NCI-H187 (cell line): ENCODE measurements around the gene ITPRIPL1.

Experiments used
- DNase-seq, 2 experiments: peaks; one replicate each; lab custom pipeline; 2025; lab: John Stamatoyannopoulos, UW

The ITPRIPL1 gene

DNA sequence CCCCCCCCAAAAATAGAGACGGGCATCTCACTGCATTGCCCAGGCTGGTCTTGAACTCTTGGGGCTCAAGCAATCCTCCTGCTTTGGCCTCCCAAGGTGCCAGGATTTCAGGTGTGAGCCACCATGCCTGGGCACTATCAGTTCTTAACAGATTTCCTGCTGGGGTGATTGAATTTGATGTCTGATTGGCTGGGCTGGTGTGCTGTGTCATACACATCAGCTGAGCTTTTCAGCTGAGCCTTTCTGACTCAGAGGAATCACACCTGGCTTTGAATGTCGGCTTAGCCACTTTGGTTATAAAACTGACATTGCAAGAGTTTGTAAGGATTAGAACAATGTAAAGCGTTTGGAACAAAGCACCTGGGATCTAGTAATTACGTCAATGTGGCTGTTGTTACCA, 29.4 kb downstream of the ITPRIPL1 start:
- DNase-seq = no peak

DNA sequence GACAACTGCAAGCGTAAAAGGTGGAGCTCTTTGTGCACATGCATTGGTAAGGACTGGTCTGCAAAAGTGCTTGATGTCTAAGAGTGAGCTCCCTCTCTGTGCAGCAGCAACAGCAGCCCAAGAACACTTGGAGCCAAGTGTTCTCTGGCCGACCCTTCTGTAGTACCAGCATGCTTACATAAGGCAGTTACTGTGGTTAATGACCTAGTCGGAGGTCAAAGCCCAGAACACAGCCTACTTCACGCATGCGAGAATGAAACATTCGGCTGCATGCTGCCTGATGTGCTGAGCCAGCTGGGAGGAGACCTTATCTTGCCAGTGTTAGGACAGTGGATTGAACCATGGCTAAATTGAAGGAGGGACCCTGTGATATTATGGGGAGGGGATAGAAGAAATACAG, 31.8 kb downstream of the ITPRIPL1 start:
- DNase-seq = no peak

DNA sequence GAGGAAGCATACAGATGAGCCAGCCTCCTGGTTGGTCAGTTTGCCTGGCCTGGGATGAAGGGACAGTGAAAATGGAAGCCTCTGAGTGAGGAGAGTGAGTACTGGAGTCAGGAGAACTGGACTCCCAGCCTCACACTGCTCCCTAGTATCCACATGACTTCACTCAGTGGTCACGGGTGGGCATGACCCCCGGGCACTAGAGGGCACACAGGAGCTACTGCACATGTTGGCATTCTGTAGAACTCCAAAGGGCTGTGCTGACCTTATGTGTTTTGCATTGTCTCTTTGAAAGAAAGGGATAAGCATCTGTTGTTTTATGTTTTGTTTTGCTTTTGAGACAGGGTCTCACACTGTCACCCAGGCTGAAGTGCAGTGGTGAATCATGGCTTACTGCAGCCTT, 34.2 kb downstream of the ITPRIPL1 start:
- DNase-seq = no peak

DNA sequence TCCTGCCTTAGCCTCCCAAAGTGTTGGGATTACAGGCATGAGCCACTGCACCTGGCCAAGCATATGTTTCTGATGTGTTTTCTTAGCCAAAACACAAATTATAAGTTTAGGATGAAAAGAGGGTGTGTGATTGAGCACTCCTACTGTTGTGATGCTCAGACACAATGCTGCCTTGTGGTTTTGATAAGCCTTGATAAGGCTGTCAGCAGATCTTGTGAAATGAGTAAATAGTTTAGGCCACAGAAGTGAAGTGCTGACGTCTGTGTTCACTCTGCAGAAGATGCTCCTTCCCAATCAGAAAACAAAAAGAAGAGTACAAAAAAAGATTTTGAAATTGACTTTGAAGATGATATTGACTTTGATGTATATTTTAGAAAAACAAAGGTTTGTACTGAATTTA, 34.7 kb downstream of the ITPRIPL1 start:
- DNase-seq = no peak

DNA sequence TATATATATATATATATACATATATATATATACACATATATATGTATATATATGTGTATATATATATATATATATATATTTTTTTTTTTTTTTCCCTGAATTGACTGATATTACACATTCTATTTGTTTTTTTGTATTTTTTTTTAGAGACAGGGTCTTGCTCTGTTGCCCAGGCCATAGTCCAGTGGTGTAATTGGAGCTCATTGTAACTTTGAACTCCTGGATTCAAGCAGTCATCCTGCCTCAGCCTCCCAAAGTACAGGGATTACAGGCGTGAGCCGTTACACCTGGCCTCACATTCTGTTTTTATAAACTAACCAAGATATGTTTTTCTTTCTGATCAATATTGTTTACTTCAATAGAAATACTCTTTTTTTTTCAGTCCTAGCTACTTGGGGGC, 36.6 kb downstream of the ITPRIPL1 start:
- no peak for DNase-seq

DNA sequence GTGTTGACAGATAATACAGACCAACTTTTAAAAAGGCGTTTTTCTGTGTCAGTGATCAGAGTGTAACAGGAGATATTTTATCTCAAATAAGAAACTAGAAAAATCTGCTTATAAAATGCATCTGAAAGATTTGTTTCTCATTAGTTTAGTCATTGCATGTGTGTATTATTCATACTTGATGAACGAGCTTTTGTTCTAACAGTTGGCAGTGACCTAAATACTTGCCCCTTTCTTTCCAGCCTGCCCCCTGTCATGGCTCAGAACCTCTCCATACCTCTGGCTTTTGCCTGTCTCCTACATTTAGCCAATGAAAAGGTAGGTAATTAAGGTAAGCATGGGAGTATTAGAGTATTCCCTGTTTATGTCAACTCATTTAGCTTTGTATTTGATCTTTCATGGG, 44.1 kb downstream of the ITPRIPL1 start:
- DNase-seq = no peak

DNA sequence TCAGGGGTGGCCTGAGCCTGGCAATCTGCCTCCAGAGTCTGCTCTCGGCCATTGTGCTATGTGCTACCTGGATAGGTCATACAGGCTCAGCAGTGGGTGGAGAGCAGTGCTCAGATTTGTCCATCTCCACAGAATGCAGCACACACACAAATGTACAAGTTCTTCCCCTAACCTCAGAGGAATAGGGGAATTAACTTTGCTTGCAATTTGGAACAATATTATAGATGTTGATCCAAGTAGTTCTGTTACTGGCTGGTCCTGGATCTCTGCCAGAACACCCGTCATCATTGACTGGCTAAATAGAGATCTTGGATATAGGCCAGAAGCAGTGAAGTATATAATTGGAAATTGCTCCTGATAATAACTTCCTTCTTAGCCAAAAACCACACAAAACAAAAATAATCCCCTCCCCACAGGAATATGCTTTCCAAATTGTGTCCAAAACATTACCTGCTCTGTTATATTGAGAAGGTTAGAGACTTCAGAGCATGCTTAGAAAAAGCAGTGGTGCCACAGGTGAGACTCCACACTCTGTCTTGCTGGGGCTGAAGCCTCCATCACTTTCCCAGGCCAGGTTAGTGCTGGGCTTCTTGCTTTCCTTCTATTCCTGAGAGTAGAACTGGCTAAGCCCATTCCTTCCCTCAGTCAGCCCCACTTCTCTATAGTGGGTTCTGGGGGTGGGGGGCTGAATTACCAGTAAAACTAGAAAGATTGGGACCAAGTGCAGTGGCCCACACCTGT, 49.3 kb downstream of the ITPRIPL1 start:
- no peak for DNase-seq
